Choroid plexus epithelial cell (primary cell): ENCODE data around the gene AKT3.

ENCODE experiments used
- DNase-seq: peaks from one replicate; pipeline ENCODE4 v3.0.0-alpha.2; 2010; ENCODE audit warnings: low read depth
- H3K4me3 ChIP-seq: 2 replicates; pipeline ENCODE4 v1.5.1; 2011; ENCODE audit warnings: low read depth, mild to moderate bottlenecking, control low read depth, low read length, moderate library complexity
- TF ChIP-seq, protein P1 (sequence below): conservative IDR thresholded peaks from 2 replicates; pipeline ENCODE4 v1.5.1; 2011; ENCODE audit warnings: low read depth, mild to moderate bottlenecking, control low read depth, inconsistent platforms, low read length, moderate library complexity

The AKT3 gene

DNA sequence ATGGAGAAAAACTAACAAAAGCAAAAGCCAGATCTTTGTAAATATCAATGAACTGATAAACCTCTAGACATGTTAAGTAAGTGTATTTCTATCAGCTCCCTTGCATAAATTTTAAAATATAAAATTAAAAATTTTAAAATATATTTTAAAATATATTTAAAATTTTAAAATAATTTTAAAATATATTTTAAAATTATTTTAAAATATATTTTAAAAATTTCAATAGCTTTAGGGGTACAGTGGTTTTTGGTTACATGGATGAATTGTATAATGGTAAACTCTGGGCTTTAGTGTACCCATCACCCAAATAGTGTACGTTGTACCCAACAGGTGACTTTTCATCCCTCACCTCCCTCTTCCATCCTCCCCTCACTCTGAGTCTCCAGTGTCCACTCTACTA lies 315.0 kb downstream of the AKT3 start:
- no peak overlapping the region for H3K4me3 ChIP-seq
- DNase-seq, result no peak
- TF ChIP-seq, protein P1, sequence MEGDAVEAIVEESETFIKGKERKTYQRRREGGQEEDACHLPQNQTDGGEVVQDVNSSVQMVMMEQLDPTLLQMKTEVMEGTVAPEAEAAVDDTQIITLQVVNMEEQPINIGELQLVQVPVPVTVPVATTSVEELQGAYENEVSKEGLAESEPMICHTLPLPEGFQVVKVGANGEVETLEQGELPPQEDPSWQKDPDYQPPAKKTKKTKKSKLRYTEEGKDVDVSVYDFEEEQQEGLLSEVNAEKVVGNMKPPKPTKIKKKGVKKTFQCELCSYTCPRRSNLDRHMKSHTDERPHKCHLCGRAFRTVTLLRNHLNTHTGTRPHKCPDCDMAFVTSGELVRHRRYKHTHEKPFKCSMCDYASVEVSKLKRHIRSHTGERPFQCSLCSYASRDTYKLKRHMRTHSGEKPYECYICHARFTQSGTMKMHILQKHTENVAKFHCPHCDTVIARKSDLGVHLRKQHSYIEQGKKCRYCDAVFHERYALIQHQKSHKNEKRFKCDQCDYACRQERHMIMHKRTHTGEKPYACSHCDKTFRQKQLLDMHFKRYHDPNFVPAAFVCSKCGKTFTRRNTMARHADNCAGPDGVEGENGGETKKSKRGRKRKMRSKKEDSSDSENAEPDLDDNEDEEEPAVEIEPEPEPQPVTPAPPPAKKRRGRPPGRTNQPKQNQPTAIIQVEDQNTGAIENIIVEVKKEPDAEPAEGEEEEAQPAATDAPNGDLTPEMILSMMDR, result no peak

DNA sequence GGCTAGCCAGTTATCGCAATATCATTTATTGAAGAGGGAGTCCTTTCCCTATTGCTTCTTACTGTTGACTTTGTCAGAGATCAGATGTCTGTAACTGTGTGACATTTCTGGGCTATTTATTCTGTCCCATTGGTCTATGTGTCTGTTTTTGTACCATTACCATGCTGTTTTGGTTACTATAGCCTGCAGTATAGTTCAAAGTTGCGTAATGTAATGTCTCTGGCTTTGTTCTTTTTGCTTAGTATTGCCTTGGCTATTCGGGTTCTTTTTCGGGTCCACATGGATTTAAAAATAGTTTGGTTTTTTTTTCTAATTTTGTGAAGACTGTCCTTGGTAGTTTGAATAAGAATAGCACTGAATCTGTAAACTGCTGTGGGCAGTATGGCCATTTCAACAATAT lies 320.5 kb downstream of the AKT3 start:
- TF ChIP-seq, protein P1, result no peak
- H3K4me3 ChIP-seq, result no peak overlapping the region
- no peak for DNase-seq

DNA sequence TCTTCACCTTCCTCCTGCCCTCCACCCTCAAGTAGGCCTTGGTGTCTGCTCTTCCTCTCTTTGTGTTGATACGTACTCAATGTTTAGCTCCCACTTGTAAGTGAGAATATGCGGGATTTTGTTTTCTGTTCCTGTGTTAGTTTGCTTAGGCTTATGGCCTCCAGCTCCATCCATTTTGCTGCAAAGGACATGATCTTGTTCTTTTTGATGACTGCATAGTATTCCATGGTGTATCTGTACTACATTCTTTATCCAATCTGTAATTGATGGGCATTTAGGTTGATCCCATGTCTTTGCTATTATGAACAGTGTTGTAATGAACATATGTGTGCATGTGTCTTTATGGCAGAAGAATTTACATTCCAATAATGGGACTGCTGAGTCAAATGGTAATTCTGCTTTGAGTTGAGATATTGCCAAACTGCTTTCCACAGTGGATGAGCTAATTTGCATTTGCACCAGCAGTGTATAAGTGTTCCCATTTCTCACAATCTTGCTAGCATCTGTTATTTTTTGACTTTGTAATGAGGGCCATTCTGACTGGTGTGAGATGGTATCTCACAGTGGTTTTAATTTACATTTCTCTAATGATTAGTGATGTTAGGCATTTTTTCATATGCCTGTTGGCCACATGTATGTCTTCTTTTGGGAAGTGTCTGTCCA lies 321.5 kb downstream of the AKT3 start:
- DNase-seq, result no peak
- TF ChIP-seq, protein P1, result no peak
- no peak overlapping the region for H3K4me3 ChIP-seq

- DNase-seq, result no peak
- no peak overlapping the region for H3K4me3 ChIP-seq
- TF ChIP-seq, protein P1, result no peak
Observed at GRCh38 chr1:243526180-243526579, 323.9 kb downstream of the AKT3 start.

DNA sequence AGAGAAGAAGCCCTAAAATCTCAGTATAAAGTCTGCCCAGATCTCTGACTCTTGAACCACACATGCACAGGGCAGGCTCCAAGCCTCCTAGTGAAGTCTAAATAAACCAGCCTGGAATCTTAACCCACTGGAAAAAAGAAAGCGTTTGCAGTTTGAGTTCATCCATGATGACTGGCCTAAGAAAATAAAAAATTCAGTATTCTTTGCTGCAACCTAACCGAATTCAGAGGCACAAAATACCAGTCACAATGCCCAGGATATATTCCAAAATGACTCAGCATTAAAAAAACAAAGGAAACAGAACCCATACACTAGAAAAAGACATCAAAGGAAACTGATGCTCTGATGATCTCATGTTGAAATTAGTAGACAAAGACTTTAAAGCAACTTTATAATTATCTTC lies 325.0 kb downstream of the AKT3 start:
- peak; percentile 63 for DNase-seq
- H3K4me3 ChIP-seq, result no peak overlapping the region
- TF ChIP-seq, protein P1, result no peak

- no peak for DNase-seq
- H3K4me3 ChIP-seq, result no peak overlapping the region
- TF ChIP-seq, protein P1, result no peak
Observed at GRCh38 chr1:243523766-243524165, 326.3 kb downstream of the AKT3 start.

GRCh38 chr1:243520831-243521230 lies 329.2 kb downstream of the AKT3 start:
- H3K4me3 ChIP-seq, result no peak overlapping the region
- TF ChIP-seq, protein P1, result no peak
- peak; percentile 21 for DNase-seq
